K562 (cell line): ENCODE results near the gene RNH1. TPM values are rescaled to one million over a fixed set of nuclear protein-coding genes. Genes with fewer than 3 reads are reported as not detected.

Source experiments
- ATF1 ChIP-seq, 2 experiments: fragments of 450-650 bp in 1 of 2; IDR thresholded peaks; 2 replicates each; pipeline ENCODE4 v1.6.1; 2016; ENCODE audit warnings: missing compliant biosample characterization in 1 of 2, missing genetic modification characterization in 1 of 2
- CXXC5 ChIP-seq: fragments of 250-450 bp; sonication (Bioruptor Pico); IDR thresholded peaks from 2 replicates; pipeline ENCODE4 v1.8.0; 2022; ENCODE audit warnings: inconsistent platforms, mild to moderate bottlenecking, moderate library complexity
- DLX4 ChIP-seq: fragments of 250-450 bp; sonication (Bioruptor Pico); IDR thresholded peaks from 2 replicates; pipeline ENCODE4 v1.6.1; 2021; ENCODE audit warnings: mild to moderate bottlenecking
- FOXK1 ChIP-seq: sonication (generic); formaldehyde crosslinking; IDR thresholded peaks from 2 replicates; pipeline ENCODE4 v1.8.0; 2022; ENCODE audit warnings: missing genetic modification reagents, mild to moderate bottlenecking, borderline replicate concordance
- GTF2B ChIP-seq: IDR thresholded peaks from 2 replicates; pipeline ENCODE4 v1.6.1; 2011; ENCODE audit not compliant: insufficient read length; ENCODE audit errors: extremely low read depth
- HIVEP1 ChIP-seq: fragments of 250-450 bp; sonication (Bioruptor Pico); IDR thresholded peaks from 2 replicates; pipeline ENCODE4 v1.4.0; 2020; ENCODE audit warnings: mild to moderate bottlenecking
- HMG20B ChIP-seq: fragments of 250-450 bp; sonication (Bioruptor Pico); IDR thresholded peaks from 2 replicates; pipeline ENCODE4 v1.5.0; 2021; ENCODE audit warnings: mild to moderate bottlenecking
- MBD2 ChIP-seq: sonication (generic); IDR thresholded peaks from 2 replicates; pipeline ENCODE4 v1.6.1; 2016; ENCODE audit warnings: low read depth, borderline replicate concordance
- MCM5 ChIP-seq: fragments of 450-650 bp; IDR thresholded peaks from 2 replicates; pipeline ENCODE4 v1.6.1; 2016; ENCODE audit warnings: low read depth
- MXI1 ChIP-seq: IDR thresholded peaks from 2 replicates; pipeline ENCODE4 v1.6.1; 2011; ENCODE audit warnings: low read depth, mild to moderate bottlenecking, improper control_type of control experiment, low read length
- PCBP2 ChIP-seq: fragments of 200-400 bp; formaldehyde crosslinking; IDR thresholded peaks from 2 replicates; pipeline ENCODE4 v1.6.1; 2018; ENCODE audit warnings: low read length, low read depth, mild to moderate bottlenecking, moderate library complexity; ENCODE audit not compliant: poor library complexity, severe bottlenecking
- POLR2G ChIP-seq: fragments of 200-400 bp; formaldehyde crosslinking; IDR thresholded peaks from 2 replicates; pipeline ENCODE4 v1.6.1; 2017; ENCODE audit warnings: low read depth, mild to moderate bottlenecking, antibody characterized with exemption, low read length, moderate library complexity
- PRMT5 ChIP-seq: sonication (generic); formaldehyde crosslinking; IDR thresholded peaks from 2 replicates; pipeline ENCODE4 v1.5.0; 2020; ENCODE audit warnings: missing genetic modification reagents
- RNF219 ChIP-seq: fragments of 250-450 bp; sonication (Bioruptor Pico); IDR thresholded peaks from 2 replicates; pipeline ENCODE4 v1.5.0; 2022; ENCODE audit warnings: mild to moderate bottlenecking
- SIN3A ChIP-seq, 2 experiments: fragments of 150-350 bp in 1 of 2; IDR thresholded peaks; 2 replicates each; pipeline ENCODE4 v1.6.1; 2011 to 2016; ENCODE audit warnings: borderline replicate concordance in 2 of 2, low read depth in 2 of 2, low read length in 2 of 2, mild to moderate bottlenecking in 2 of 2, moderate library complexity in 2 of 2; ENCODE audit not compliant: control insufficient read depth in 1 of 2
- TARDBP ChIP-seq: fragments of 450-650 bp; IDR thresholded peaks from 2 replicates; pipeline ENCODE4 v1.6.1; 2016
- XRCC4 ChIP-seq: IDR thresholded peaks from one replicate; pipeline ENCODE4 v1.6.1; 2011; ENCODE audit not compliant: insufficient read depth, insufficient read length; ENCODE audit errors: extremely low read depth
- ZBTB8A ChIP-seq: fragments of 450-650 bp; IDR thresholded peaks from 2 replicates; pipeline ENCODE4 v1.6.1; 2018; ENCODE audit warnings: mild to moderate bottlenecking, moderate library complexity; ENCODE audit not compliant: partially characterized antibody
- ZC3H8 ChIP-seq: fragments of 450-650 bp; IDR thresholded peaks from 2 replicates; pipeline ENCODE4 v1.6.1; 2017
- ZKSCAN3 ChIP-seq: fragments of 250-450 bp; sonication (Bioruptor Pico); IDR thresholded peaks from 2 replicates; pipeline ENCODE4 v1.4.0; 2020
- ZNF436 ChIP-seq: fragments of 250-450, 450-650 bp; sonication (Bioruptor Pico); formaldehyde crosslinking; IDR thresholded peaks from 2 replicates; pipeline ENCODE4 v1.7.0; 2020; ENCODE audit warnings: mild to moderate bottlenecking
- ZNF764 ChIP-seq: fragments of 250-450 bp; sonication (Bioruptor Pico); IDR thresholded peaks from 2 replicates; pipeline ENCODE4 v1.4.0; 2020; ENCODE audit warnings: low read depth, mild to moderate bottlenecking, moderate library complexity
- ZNF830 ChIP-seq: fragments of 250-450 bp; sonication (Bioruptor Pico); IDR thresholded peaks from 2 replicates; pipeline ENCODE4 v1.5.0; 2021; ENCODE audit warnings: mild to moderate bottlenecking
- polyA plus RNA-seq, 8 experiments: library from polyadenylated mRNA; depleted of rRNA in 4 of 8; stranded (reverse) in 5 of 8; unstranded in 3 of 8; fragments of >200 nt; fragmentation: Nextera tagmentation in 2 of 8; fragmentation: Illumina TruSeq in 1 of 8; extraction: Ambion mirVana in 2 of 8; extraction: Trizol in 1 of 8; gene quantifications; 2 replicates each; pipeline versions ENCODE4 v1.2.1 to v1.2.3, GENCODE V29; 2011 to 2014; ENCODE audit warnings: inconsistent platforms in 1 of 8, missing spikeins in 1 of 8
- total RNA-seq, 7 experiments: library from RNA; depleted of rRNA in 6 of 7; stranded (reverse); fragments of >200 nt in 6 of 7; fragmentation: Illumina TruSeq in 2 of 7; extraction: Trizol in 2 of 7; gene quantifications; 2 replicates each; pipeline versions ENCODE4 v1.2.1 to v1.2.3, GENCODE V29; 2011 to 2021; ENCODE audit warnings: low replicate concordance in 1 of 7
- TF ChIP-seq, protein P1 (sequence below): sonication (generic); formaldehyde crosslinking; IDR thresholded peaks from 2 replicates; pipeline ENCODE4 v1.4.0; 2020; ENCODE audit warnings: mild to moderate bottlenecking, missing genetic modification reagents

The RNH1 gene
- total and polyA plus RNA-seq, 9 of the 15 experiments (the other 6 are each of a cell fraction or from before 2014, with no cell fraction given), result 2.5 to 160 (median 44.3) TPM

DNA sequence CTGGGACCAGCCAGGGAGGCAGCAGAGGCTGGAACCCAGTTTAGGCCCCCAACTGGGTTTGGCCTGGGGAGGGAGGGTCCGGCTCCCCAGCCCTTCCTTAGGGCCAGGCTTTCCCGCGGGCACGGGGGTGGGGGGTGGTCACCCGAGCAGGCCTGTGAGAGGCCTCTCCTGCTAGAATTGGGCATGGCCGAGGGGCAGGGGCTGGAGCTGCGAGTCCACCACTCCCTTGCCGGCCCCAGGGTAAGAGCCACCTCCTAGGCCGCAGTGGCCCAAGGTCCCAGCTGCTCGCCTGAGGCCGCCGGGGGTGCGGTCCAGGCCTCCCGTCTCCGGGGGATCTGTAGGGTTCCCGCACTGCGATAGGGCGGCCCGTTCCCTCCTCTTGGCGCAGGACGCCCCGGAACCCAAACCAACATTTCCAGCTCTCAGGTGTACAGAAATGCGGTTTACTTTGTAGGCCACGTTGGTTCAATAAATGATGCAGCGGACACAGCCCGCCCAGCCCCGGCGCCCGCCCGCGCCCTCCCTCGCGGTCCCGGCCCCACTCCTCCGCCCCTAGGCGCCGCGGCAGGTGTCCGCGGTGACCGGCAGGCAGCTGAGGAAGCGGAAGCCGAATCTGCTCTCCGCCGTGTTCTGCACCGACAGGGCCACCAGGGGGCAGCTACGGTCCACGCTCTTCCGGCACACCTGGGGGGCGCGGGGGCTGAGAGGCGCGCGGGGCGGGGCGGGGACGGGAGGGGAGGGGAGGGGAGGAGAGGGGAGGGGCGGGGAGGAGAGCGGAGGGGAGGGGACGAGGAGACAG is 47.6 kb upstream of the RNH1 start (continued):
- TF ChIP-seq GTF2B (no peak), POLR2G (peak; percentile 70), XRCC4 (no peak), ATF1 (CRISPR knock-in tag; IDR thresholded peaks at IDR 0.05) (no peak), ATF1 (tag; IDR thresholded peaks at IDR 0.05) (no peak), TARDBP (no peak), SIN3A (IDR thresholded peaks at IDR 0.05; ENCODE audit: borderline replicate concordance in 2 of 2, control insufficient read depth in 1 of 2, low read depth in 2 of 2, low read length in 2 of 2) (no peak), HIVEP1 (no peak), PCBP2 (no peak), ZKSCAN3 (CRISPR knock-in tag) (no peak), RNF219 (no peak), CXXC5 (CRISPR knock-in tag) (peak; percentile 48; the same call in 1 of the 2 replicates), ZNF436 (CRISPR knock-in tag) (no peak), ZNF830 (CRISPR knock-in tag) (no peak), DLX4 (CRISPR knock-in tag) (no peak), ZNF764 (CRISPR knock-in tag) (no peak), MBD2 (no peak), FOXK1 (no peak), PRMT5 (no peak), ZC3H8 (no peak), ZBTB8A (no peak), MCM5 (no peak), MXI1 (no peak), HMG20B (CRISPR knock-in tag) (no peak)
- TF ChIP-seq, protein P1, sequence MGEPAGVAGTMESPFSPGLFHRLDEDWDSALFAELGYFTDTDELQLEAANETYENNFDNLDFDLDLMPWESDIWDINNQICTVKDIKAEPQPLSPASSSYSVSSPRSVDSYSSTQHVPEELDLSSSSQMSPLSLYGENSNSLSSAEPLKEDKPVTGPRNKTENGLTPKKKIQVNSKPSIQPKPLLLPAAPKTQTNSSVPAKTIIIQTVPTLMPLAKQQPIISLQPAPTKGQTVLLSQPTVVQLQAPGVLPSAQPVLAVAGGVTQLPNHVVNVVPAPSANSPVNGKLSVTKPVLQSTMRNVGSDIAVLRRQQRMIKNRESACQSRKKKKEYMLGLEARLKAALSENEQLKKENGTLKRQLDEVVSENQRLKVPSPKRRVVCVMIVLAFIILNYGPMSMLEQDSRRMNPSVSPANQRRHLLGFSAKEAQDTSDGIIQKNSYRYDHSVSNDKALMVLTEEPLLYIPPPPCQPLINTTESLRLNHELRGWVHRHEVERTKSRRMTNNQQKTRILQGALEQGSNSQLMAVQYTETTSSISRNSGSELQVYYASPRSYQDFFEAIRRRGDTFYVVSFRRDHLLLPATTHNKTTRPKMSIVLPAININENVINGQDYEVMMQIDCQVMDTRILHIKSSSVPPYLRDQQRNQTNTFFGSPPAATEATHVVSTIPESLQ (CRISPR knock-in tag), result no peak
